ENCODE results near the gene AKAP7.
A peak's percentile ranks its signal among the peaks of the same experiment; 100 is the strongest.

The AKAP7 gene

GRCh38 chr6:131103296-131103695 is 32.0 kb upstream of the AKAP7 start:
- no peak overlapping the region for H3K4me3 ChIP-seq (ENCODE audit: low read depth, low read length)
- H3K9me3 ChIP-seq (ENCODE audit: severe bottlenecking): no peaks in the 10 kb centered on the region
- H3K36me3 ChIP-seq: no peaks in the 10 kb centered on the region
- TF ChIP-seq CTCF (IDR thresholded peaks at IDR 0.05; ENCODE audit: low read depth, low read length): no peak
- H3K27ac ChIP-seq: no peak overlapping the region
- no peaks in the 10 kb centered on the region for H3K27me3 ChIP-seq (ENCODE audit: insufficient read depth, low read depth, severe bottlenecking)
- DNase-seq: no peak

GRCh38 chr6:131103901-131104300 is 31.4 kb upstream of the AKAP7 start:
- H3K4me3 ChIP-seq (ENCODE audit: low read depth, low read length): no peak overlapping the region
- DNase-seq: no peak
- no peaks in the 10 kb centered on the region for H3K36me3 ChIP-seq
- TF ChIP-seq CTCF (IDR thresholded peaks at IDR 0.05; ENCODE audit: low read depth, low read length): no peak
- H3K27me3 ChIP-seq (ENCODE audit: insufficient read depth, low read depth, severe bottlenecking): no peaks in the 10 kb centered on the region
- H3K27ac ChIP-seq: no peak overlapping the region
- no peaks in the 10 kb centered on the region for H3K9me3 ChIP-seq (ENCODE audit: severe bottlenecking)

DNA sequence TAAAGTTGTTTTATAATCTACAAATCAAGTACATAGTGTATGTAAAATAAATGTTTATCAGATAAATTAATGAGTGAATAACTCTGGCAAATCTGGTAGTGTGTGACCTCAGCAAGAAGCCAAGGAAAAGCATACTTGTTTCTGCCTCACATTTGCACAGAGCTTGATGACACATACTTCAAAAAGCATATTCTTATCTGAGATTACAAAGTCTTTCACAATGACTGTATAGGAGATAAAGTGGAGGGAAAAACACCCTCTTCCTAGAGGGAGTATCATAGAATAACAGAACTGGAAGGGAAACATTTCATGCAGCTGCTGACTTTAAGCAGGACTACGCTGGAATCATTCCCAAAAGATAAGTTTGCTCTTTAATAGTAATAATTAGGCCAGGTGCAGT is 28.1 kb upstream of the AKAP7 start:
- no peak for TF ChIP-seq CTCF (IDR thresholded peaks at IDR 0.05; ENCODE audit: low read depth, low read length)
- no peak overlapping the region for H3K27ac ChIP-seq
- no peaks in the 10 kb centered on the region for H3K9me3 ChIP-seq (ENCODE audit: severe bottlenecking)
- H3K36me3 ChIP-seq: no peaks in the 10 kb centered on the region
- no peak overlapping the region for H3K4me3 ChIP-seq (ENCODE audit: low read depth, low read length)
- no peak for DNase-seq
- H3K27me3 ChIP-seq (ENCODE audit: insufficient read depth, low read depth, severe bottlenecking): no peaks in the 10 kb centered on the region

GRCh38 chr6:131112249-131112648 is 23.0 kb upstream of the AKAP7 start:
- H3K27ac ChIP-seq: peak overlapping the region; percentile 55
- TF ChIP-seq CTCF (IDR thresholded peaks at IDR 0.05; ENCODE audit: low read depth, low read length): no peak
- no peak overlapping the region for H3K4me3 ChIP-seq (ENCODE audit: low read depth, low read length)

GRCh38 chr6:131115651-131116050 is 19.6 kb upstream of the AKAP7 start:
- H3K36me3 ChIP-seq: no peaks in the 10 kb centered on the region
- no peak overlapping the region for H3K27ac ChIP-seq
- no peaks in the 10 kb centered on the region for H3K27me3 ChIP-seq (ENCODE audit: insufficient read depth, low read depth, severe bottlenecking)
- DNase-seq: no peak
- peaks cover 3% of the 10 kb centered on the region for H3K9me3 ChIP-seq (ENCODE audit: severe bottlenecking)
- H3K4me3 ChIP-seq (ENCODE audit: low read depth, low read length): no peak overlapping the region
- TF ChIP-seq CTCF (IDR thresholded peaks at IDR 0.05; ENCODE audit: low read depth, low read length): no peak

More at GRCh38 chr6:131112249-131112648, 23.0 kb upstream of the AKAP7 start:
- no peak for DNase-seq
- no peaks in the 10 kb centered on the region for H3K36me3 ChIP-seq
- no peaks in the 10 kb centered on the region for H3K27me3 ChIP-seq (ENCODE audit: insufficient read depth, low read depth, severe bottlenecking)
- no peaks in the 10 kb centered on the region for H3K9me3 ChIP-seq (ENCODE audit: severe bottlenecking)

- Histone ChIP-seq H3K36me3 (no peaks in the 10 kb centered on the region), H3K9me3 (ENCODE audit: severe bottlenecking) (peaks cover 3% of the 10 kb centered on the region), H3K27ac (no peak overlapping the region), H3K4me3 (ENCODE audit: low read depth, low read length) (no peak overlapping the region), H3K27me3 (ENCODE audit: insufficient read depth, low read depth, severe bottlenecking) (no peaks in the 10 kb centered on the region)
- no peak for TF ChIP-seq CTCF (IDR thresholded peaks at IDR 0.05; ENCODE audit: low read depth, low read length)
- no peak for DNase-seq
These were observed 18.9 kb upstream of the AKAP7 start for GRCh38 chr6:131116321-131116720.
